22Rv1 (cell line): Measurements from ENCODE around the gene MYOD1.

Experiments used
- CTCF ChIP-seq: fragments of 450-650 bp; IDR thresholded peaks from 2 replicates; pipeline ENCODE4 v1.5.1; 2017; ENCODE audit warnings: mild to moderate bottlenecking
- ZFX ChIP-seq: fragments of 450-650 bp; IDR thresholded peaks from 2 replicates; pipeline ENCODE4 v1.6.1; 2017; ENCODE audit warnings: antibody characterized with exemption, borderline replicate concordance

GRCh38 chr11:17748761-17749721 is 29.7 kb downstream of the MYOD1 start:
- TF ChIP-seq CTCF: no peak
- no peak for TF ChIP-seq ZFX
